Astrocyte (in vitro differentiated cells and primary cell): ENCODE data around the gene LRMDA. TPM values are rescaled to one million over a fixed set of nuclear protein-coding genes. Genes with fewer than 3 reads are reported as not detected.

Source experiments
- DNase-seq: peaks from one replicate; pipeline ENCODE4 v3.0.0-alpha.2; 2010; ENCODE audit warnings: low read depth
- FAIRE-seq: peaks from 2 replicates; lab custom pipeline; 2011; peaks lifted over from hg19 to GRCh38; lab: Jason Lieb, UNC
- H2AFZ ChIP-seq: 2 replicates; pipeline ENCODE4 v1.6.0; 2012; ENCODE audit warnings: low read depth, low read length, inconsistent platforms
- H3K27ac ChIP-seq: 2 replicates; pipeline ENCODE4 v1.5.1; 2011; ENCODE audit warnings: low read depth, low read length, inconsistent platforms
- H3K27me3 ChIP-seq: 2 replicates; pipeline ENCODE4 v1.6.0; 2011; ENCODE audit warnings: low read length, inconsistent platforms; ENCODE audit not compliant: insufficient read depth
- H3K36me3 ChIP-seq: 2 replicates; pipeline ENCODE4 v1.5.1; 2011; ENCODE audit warnings: low read length, inconsistent platforms; ENCODE audit not compliant: insufficient read depth
- H3K4me1 ChIP-seq: 2 replicates; pipeline ENCODE4 v1.5.1; 2011; ENCODE audit warnings: low read length, inconsistent platforms; ENCODE audit not compliant: insufficient read depth
- H3K4me2 ChIP-seq: 2 replicates; pipeline ENCODE4 v1.6.0; 2012; ENCODE audit warnings: low read length, inconsistent platforms
- H3K4me3 ChIP-seq: 2 replicates; pipeline ENCODE4 v1.5.1; 2011; ENCODE audit warnings: low read depth, mild to moderate bottlenecking, low read length, inconsistent platforms; ENCODE audit not compliant: insufficient read depth
- H3K79me2 ChIP-seq: 2 replicates; pipeline ENCODE4 v1.6.0; 2012; ENCODE audit warnings: mild to moderate bottlenecking, low read length, inconsistent platforms; ENCODE audit not compliant: insufficient read depth
- H3K9ac ChIP-seq: 2 replicates; pipeline ENCODE4 v1.6.0; 2012; ENCODE audit warnings: mild to moderate bottlenecking, low read length, inconsistent platforms
- H3K9me3 ChIP-seq: 2 replicates; pipeline ENCODE4 v1.5.1; 2012; ENCODE audit warnings: low read depth, mild to moderate bottlenecking, low read length, inconsistent platforms; ENCODE audit not compliant: insufficient read depth
- H4K20me1 ChIP-seq: 2 replicates; pipeline ENCODE4 v1.6.0; 2012; ENCODE audit warnings: low read length, inconsistent platforms; ENCODE audit not compliant: insufficient read depth
- H3K27ac Mint-ChIP-seq: one replicate; pipeline ENCODE4 v1.8.0; 2021; ENCODE audit warnings: mild to moderate bottlenecking, mixed read lengths; ENCODE audit not compliant: unreplicated experiment
- H3K27me3 Mint-ChIP-seq: one replicate; pipeline ENCODE4 v1.8.0; 2021; ENCODE audit warnings: low read depth, mixed read lengths; ENCODE audit not compliant: unreplicated experiment
- H3K36me3 Mint-ChIP-seq: one replicate; pipeline ENCODE4 v1.8.0; 2021; ENCODE audit warnings: low read depth, mixed read lengths; ENCODE audit not compliant: unreplicated experiment
- H3K4me1 Mint-ChIP-seq: one replicate; pipeline ENCODE4 v1.8.0; 2021; ENCODE audit warnings: low read depth, mixed read lengths; ENCODE audit not compliant: unreplicated experiment
- H3K4me3 Mint-ChIP-seq: one replicate; pipeline ENCODE4 v1.8.0; 2021; ENCODE audit warnings: mild to moderate bottlenecking, moderate library complexity, mixed read lengths; ENCODE audit not compliant: unreplicated experiment
- H3K9me3 Mint-ChIP-seq: one replicate; pipeline ENCODE4 v1.8.0; 2021; ENCODE audit warnings: mild to moderate bottlenecking, mixed read lengths; ENCODE audit not compliant: unreplicated experiment
- CTCF ChIP-seq: IDR thresholded peaks from 2 replicates; pipeline ENCODE4 v1.5.1; 2011; ENCODE audit warnings: low read depth, mild to moderate bottlenecking, inconsistent platforms, low read length, moderate library complexity; ENCODE audit not compliant: insufficient read depth
- EZH2 ChIP-seq: IDR thresholded peaks from 2 replicates; pipeline ENCODE4 v1.6.1; 2012; ENCODE audit warnings: mild to moderate bottlenecking, low read length, inconsistent platforms; ENCODE audit not compliant: insufficient read depth
- total RNA-seq: library from RNA; stranded (reverse); gene quantifications from 2 replicates; pipeline ENCODE4 v1.2.1, GENCODE V29; 2021

The LRMDA gene
- total RNA-seq, 1 donor from 2014 or later: 2.7 TPM

- H3K36me3 Mint-ChIP-seq: no peaks in the 10 kb centered on the region
- H3K9me3 ChIP-seq: peaks cover 6% of the 10 kb centered on the region
- no peak overlapping the region for H2AFZ ChIP-seq
- no peak overlapping the region for H3K4me3 Mint-ChIP-seq
- no peak for TF ChIP-seq CTCF
- no peak for TF ChIP-seq EZH2
- no peak for FAIRE-seq
- H3K4me1 Mint-ChIP-seq: no peaks in the 10 kb centered on the region
- no peak for DNase-seq
- H3K4me1 ChIP-seq: no peaks in the 10 kb centered on the region
- no peaks in the 10 kb centered on the region for H3K27me3 ChIP-seq
- H4K20me1 ChIP-seq: no peaks in the 10 kb centered on the region
- no peak overlapping the region for H3K27ac ChIP-seq
- no peaks in the 10 kb centered on the region for H3K36me3 ChIP-seq
- H3K4me2 ChIP-seq: no peak overlapping the region
- peaks cover 24% of the 10 kb centered on the region for H3K9me3 Mint-ChIP-seq
- no peaks in the 10 kb centered on the region for H3K79me2 ChIP-seq
- no peak overlapping the region for H3K27ac Mint-ChIP-seq
- H3K9ac ChIP-seq: no peak overlapping the region
- no peak overlapping the region for H3K4me3 ChIP-seq
- peaks cover 3% of the 10 kb centered on the region for H3K27me3 Mint-ChIP-seq
Measured at GRCh38 chr10:76066457-76066856, 635.0 kb downstream of the LRMDA start.

GRCh38 chr10:76067447-76067846 is 636.0 kb downstream of the LRMDA start:
- Histone ChIP-seq H3K9me3 (peaks cover 6% of the 10 kb centered on the region), H2AFZ (no peak overlapping the region), H3K79me2 (no peaks in the 10 kb centered on the region), H3K4me2 (no peak overlapping the region), H3K4me3 (no peak overlapping the region), H3K9ac (no peak overlapping the region), H4K20me1 (no peaks in the 10 kb centered on the region), H3K27me3 (no peaks in the 10 kb centered on the region), H3K4me1 (no peaks in the 10 kb centered on the region), H3K36me3 (no peaks in the 10 kb centered on the region), H3K27ac (no peak overlapping the region)
- H3K4me1 Mint-ChIP-seq: no peaks in the 10 kb centered on the region
- DNase-seq: no peak
- H3K27me3 Mint-ChIP-seq: peaks cover 3% of the 10 kb centered on the region
- FAIRE-seq: no peak
- H3K4me3 Mint-ChIP-seq: no peak overlapping the region
- no peak for TF ChIP-seq EZH2
- no peak for TF ChIP-seq CTCF
- no peak overlapping the region for H3K27ac Mint-ChIP-seq
- H3K9me3 Mint-ChIP-seq: peaks cover 24% of the 10 kb centered on the region
- H3K36me3 Mint-ChIP-seq: no peaks in the 10 kb centered on the region

GRCh38 chr10:76068856-76069255 is 637.4 kb downstream of the LRMDA start:
- H3K9ac ChIP-seq: no peak overlapping the region
- H3K4me3 Mint-ChIP-seq: no peak overlapping the region
- TF ChIP-seq CTCF (no peak), EZH2 (no peak)
- DNase-seq (no peak), FAIRE-seq (no peak)
- no peaks in the 10 kb centered on the region for H3K4me1 ChIP-seq
- no peaks in the 10 kb centered on the region for H3K27me3 ChIP-seq
- no peak overlapping the region for H3K4me2 ChIP-seq
- H3K27ac ChIP-seq: no peak overlapping the region
- no peaks in the 10 kb centered on the region for H3K36me3 ChIP-seq
- peaks cover 23% of the 10 kb centered on the region for H3K9me3 Mint-ChIP-seq
- H3K4me1 Mint-ChIP-seq: no peaks in the 10 kb centered on the region
- H3K36me3 Mint-ChIP-seq: no peaks in the 10 kb centered on the region
- no peak overlapping the region for H3K27ac Mint-ChIP-seq
- peaks cover 6% of the 10 kb centered on the region for H3K9me3 ChIP-seq
- no peak overlapping the region for H3K4me3 ChIP-seq
- no peaks in the 10 kb centered on the region for H3K79me2 ChIP-seq
- H3K27me3 Mint-ChIP-seq: peaks cover 3% of the 10 kb centered on the region
- H2AFZ ChIP-seq: no peak overlapping the region
- H4K20me1 ChIP-seq: no peaks in the 10 kb centered on the region
